Neural crest cell (in vitro differentiated cells): ENCODE data around the gene TP53. TPM values are rescaled to one million over a fixed set of nuclear protein-coding genes. Genes with fewer than 3 reads are reported as not detected.

ENCODE experiments used
- DNase-seq: peaks from one replicate; pipeline ENCODE4 v3.0.0; 2021; ENCODE audit warnings: low read depth, mixed read lengths, low spot score
- H3K27ac Mint-ChIP-seq: one replicate; pipeline ENCODE4 v1.8.0; 2021; ENCODE audit warnings: mild to moderate bottlenecking, mixed read lengths; ENCODE audit not compliant: unreplicated experiment
- H3K27me3 Mint-ChIP-seq: 2 replicates; pipeline ENCODE4 v1.8.0; 2021; ENCODE audit warnings: low read depth, mild to moderate bottlenecking, mixed read lengths
- H3K36me3 Mint-ChIP-seq: 2 replicates; pipeline ENCODE4 v1.8.0; 2021; ENCODE audit warnings: low read depth, mild to moderate bottlenecking, mixed read lengths
- H3K4me1 Mint-ChIP-seq: 2 replicates; pipeline ENCODE4 v1.8.0; 2021; ENCODE audit warnings: mixed read lengths
- H3K4me3 Mint-ChIP-seq: one replicate; pipeline ENCODE4 v1.8.0; 2021; ENCODE audit warnings: mild to moderate bottlenecking, mixed read lengths
- H3K9me3 Mint-ChIP-seq: 2 replicates; pipeline ENCODE4 v1.8.0; 2021; ENCODE audit warnings: mixed read lengths
- CTCF ChIP-seq: fragments of 200-600 bp; sonication (generic); conservative IDR thresholded peaks from 2 replicates; pipeline ENCODE4 v1.5.0; 2021; ENCODE audit warnings: antibody characterized with exemption, mild to moderate bottlenecking
- long read RNA-seq: library from polyadenylated mRNA; unstranded; transcript quantifications from one replicate; pipeline ENCODE4 v2.0.0, GENCODE V29; 2020
- total RNA-seq: library from RNA; stranded (reverse); gene quantifications from 2 replicates; pipeline ENCODE4 v1.2.1, GENCODE V29; 2021

The TP53 gene
- total RNA-seq: 135 and 150 TPM in 2 replicates
- long read RNA-seq, transcript TP53-227 (11 exons, 2,579 nt): major isoform, 8 of 17 reads
- long read RNA-seq, partial matches to known transcripts: 7 of 17 reads
- long read RNA-seq, other reads (novel, unspliced or antisense): 1 of 17 reads

GRCh38 chr17:7687072-7687907 is at the start of gene TP53:
TSS of gene TP53 (minus strand) at chr17:7687490. CDS start at chr17:7676594, 10,896 bp downstream.
- peak within 1 kb of the TSS; percentile 100 for H3K27ac Mint-ChIP-seq
- no peak for TF ChIP-seq CTCF
- H3K36me3 Mint-ChIP-seq: peaks cover 3% of the 10 kb centered on the region
- H3K27me3 Mint-ChIP-seq: no peaks in the 10 kb centered on the region
- H3K9me3 Mint-ChIP-seq: no peaks in the 10 kb centered on the region
- H3K4me1 Mint-ChIP-seq: peaks cover 41% of the 10 kb centered on the region
- peak; percentile 75 for DNase-seq
- peak within 1 kb of the TSS; percentile 98 for H3K4me3 Mint-ChIP-seq

GRCh38 chr17:7732981-7733539 is 45.8 kb upstream of the TP53 start:
- no peak for DNase-seq
- Mint-ChIP-seq H3K27ac (no peak overlapping the region), H3K4me3 (no peak overlapping the region), H3K9me3 (no peaks in the 10 kb centered on the region), H3K4me1 (peaks cover 7% of the 10 kb centered on the region), H3K27me3 (peaks cover 25% of the 10 kb centered on the region), H3K36me3 (no peaks in the 10 kb centered on the region)
- TF ChIP-seq CTCF: no peak

- no peak for DNase-seq
- no peak for TF ChIP-seq CTCF
- Mint-ChIP-seq H3K36me3 (no peaks in the 10 kb centered on the region), H3K27ac (no peak overlapping the region), H3K27me3 (peaks cover 7% of the 10 kb centered on the region), H3K4me3 (no peak overlapping the region), H3K9me3 (no peaks in the 10 kb centered on the region), H3K4me1 (peaks cover 7% of the 10 kb centered on the region)
These were observed 42.5 kb upstream of the TP53 start for GRCh38 chr17:7729816-7730215.

GRCh38 chr17:7727886-7728285 is 40.6 kb upstream of the TP53 start:
- DNase-seq: no peak
- no peak for TF ChIP-seq CTCF
- peaks cover 5% of the 10 kb centered on the region for H3K27me3 Mint-ChIP-seq
- H3K9me3 Mint-ChIP-seq: no peaks in the 10 kb centered on the region
- peaks cover 7% of the 10 kb centered on the region for H3K4me1 Mint-ChIP-seq
- H3K27ac Mint-ChIP-seq: no peak overlapping the region
- no peaks in the 10 kb centered on the region for H3K36me3 Mint-ChIP-seq
- no peak overlapping the region for H3K4me3 Mint-ChIP-seq

- Mint-ChIP-seq H3K36me3 (no peaks in the 10 kb centered on the region), H3K27ac (no peak overlapping the region), H3K9me3 (no peaks in the 10 kb centered on the region), H3K4me3 (no peak overlapping the region), H3K27me3 (peaks cover 51% of the 10 kb centered on the region), H3K4me1 (peaks cover 21% of the 10 kb centered on the region)
- no peak for TF ChIP-seq CTCF
- DNase-seq: no peak
These were observed 34.3 kb upstream of the TP53 start for GRCh38 chr17:7721612-7722011.
